OCI-LY1 (cell line): Measurements from ENCODE around the gene MCUB.

Experiments
- CTCF ChIP-seq: fragments of 200-600 bp; sonication (generic), shearing (Covaris generic); IDR thresholded peaks from 2 replicates; pipeline ENCODE4 v1.5.1; 2017; ENCODE audit warnings: mild to moderate bottlenecking, antibody characterized with exemption, low read length, moderate library complexity, mixed read lengths
- EZH2 ChIP-seq: fragments of 200-600 bp; sonication (generic), shearing (Covaris generic); IDR thresholded peaks from 2 replicates; pipeline ENCODE4 v1.8.0; 2017; ENCODE audit warnings: borderline replicate concordance, mixed run types, mild to moderate bottlenecking, antibody characterized with exemption, low read length, moderate library complexity, mixed read lengths

GRCh38 chr4:109599046-109599652 lies 39.1 kb downstream of the MCUB start:
- TF ChIP-seq CTCF (no peak), EZH2 (no peak)
